ENCODE results near the gene PDCD7. TPM values are rescaled to one million over a fixed set of nuclear protein-coding genes. Genes with fewer than 3 reads are reported as not detected.

The PDCD7 gene
- total RNA-seq, 1 experiment from 2014 or later, result 9.5 TPM

DNA sequence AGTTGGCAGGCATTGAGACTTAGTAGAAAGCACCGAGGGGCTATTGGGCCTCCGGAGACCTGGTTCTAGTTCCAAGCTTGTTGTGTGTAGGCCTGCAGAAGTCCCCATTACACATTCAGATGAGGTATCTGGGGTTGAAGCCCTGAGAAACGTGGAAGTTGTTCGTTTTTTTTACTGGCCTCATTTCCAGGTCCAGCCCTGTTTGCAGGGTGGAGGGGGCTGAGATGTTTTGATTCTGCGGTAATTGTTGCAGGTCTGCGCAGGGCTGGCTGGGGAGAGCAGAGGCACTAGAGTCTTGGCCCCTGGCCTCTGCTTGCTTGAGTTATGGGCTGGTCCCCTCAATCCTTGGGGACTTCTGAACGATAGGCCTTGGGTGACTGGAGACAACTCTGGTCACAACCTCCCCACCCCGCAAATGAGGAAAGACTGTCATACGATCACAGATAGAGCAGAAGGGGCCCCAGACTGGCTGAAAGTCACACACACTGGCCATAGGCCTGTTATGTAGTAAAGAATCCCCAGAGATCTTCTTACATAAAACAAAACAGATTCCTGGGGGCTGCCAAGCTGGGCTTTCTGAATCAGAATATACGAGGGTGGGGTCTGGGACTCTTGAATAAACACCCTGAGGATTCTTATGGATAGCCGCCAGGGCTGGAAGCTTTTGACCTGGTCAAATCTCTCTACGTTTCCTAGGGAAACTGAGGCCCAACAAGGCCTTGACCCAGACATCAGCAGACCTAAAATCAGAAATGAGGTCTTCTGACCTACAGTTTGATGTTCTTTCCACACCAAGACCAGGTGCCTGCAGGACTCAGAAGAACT lies 41.5 kb downstream of the PDCD7 start:
- Histone ChIP-seq H2AFZ (ENCODE audit: low read length) (no peak overlapping the region), H3K4me3 (ENCODE audit: low read length) (no peak overlapping the region), H3K4me1 (ENCODE audit: insufficient read depth, low read length) (no peaks in the 10 kb centered on the region), H3K4me2 (ENCODE audit: low read length) (no peak overlapping the region), H3K9me2 (replicated peaks; ENCODE audit: low read length) (no peaks in the 10 kb centered on the region), H3K79me2 (ENCODE audit: low read length) (no peaks in the 10 kb centered on the region), H3K36me3 (ENCODE audit: low read depth, low read length) (no peaks in the 10 kb centered on the region), H3K9ac (ENCODE audit: low read length) (no peak overlapping the region), H3K27me3 (ENCODE audit: low read length) (no peaks in the 10 kb centered on the region), H3K9me3 (ENCODE audit: low read length) (no peaks in the 10 kb centered on the region), H3F3A (ENCODE audit: low read length, unreplicated experiment) (no peaks in the 10 kb centered on the region), H3K27ac (ENCODE audit: low read length) (no peak overlapping the region), H4K20me1 (ENCODE audit: low read length) (no peaks in the 10 kb centered on the region)
- no TSS peak for BruUV-seq (replicated peaks)
- intact Hi-C loops (cut with micrococcal nuclease), result no loop called here
- DNase-seq (no peak), ATAC-seq (no peak)
- ChIA-PET POLR2A (ENCODE audit: unreplicated experiment) (no interaction called here), CTCF (no interaction called here)
- TF ChIP-seq EZH2phosphoT487 (IDR thresholded peaks at IDR 0.05; ENCODE audit: borderline replicate concordance, low read length), result no peak
- TF ChIP-seq EZH2 (IDR thresholded peaks at IDR 0.05; ENCODE audit: low read length, unreplicated experiment), result no peak

DNA sequence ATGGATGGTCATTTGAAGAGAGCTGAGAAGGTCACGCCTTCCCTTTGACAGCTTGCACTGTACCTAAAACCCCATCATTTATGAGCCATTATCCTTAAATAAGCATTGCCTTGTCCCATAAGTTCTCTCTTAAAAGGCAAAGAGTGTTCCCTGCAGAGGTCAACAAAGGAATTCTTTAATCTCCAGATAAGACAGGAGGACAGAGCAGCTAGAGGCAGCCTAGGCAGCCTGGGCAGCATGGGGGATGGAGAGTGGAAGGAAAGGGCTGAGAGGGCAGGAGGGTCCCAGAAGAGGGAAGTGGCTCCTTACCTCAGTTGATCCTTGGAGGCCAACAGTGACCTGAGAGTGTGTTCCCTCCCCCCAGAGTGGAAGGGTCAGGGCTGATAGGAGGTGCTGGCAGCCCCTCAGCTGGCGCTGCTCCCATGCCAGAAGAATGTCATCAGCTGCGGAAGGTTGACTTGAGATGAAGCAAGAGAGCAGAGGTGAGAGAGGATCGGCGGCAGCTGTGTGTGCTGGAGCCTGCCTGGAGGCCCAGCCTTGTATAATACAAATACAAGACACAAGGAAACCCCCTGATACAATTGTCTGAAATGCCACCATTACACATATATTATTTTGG lies 44.3 kb downstream of the PDCD7 start:
- intact Hi-C loops (cut with micrococcal nuclease), result no loop called here
- H3K27ac ChIP-seq (ENCODE audit: low read length), result no peak overlapping the region
- H3K4me1 ChIP-seq (ENCODE audit: insufficient read depth, low read length), result no peaks in the 10 kb centered on the region
- H3K9ac ChIP-seq (ENCODE audit: low read length), result no peak overlapping the region
- H3K36me3 ChIP-seq (ENCODE audit: low read depth, low read length), result no peaks in the 10 kb centered on the region
- H4K20me1 ChIP-seq (ENCODE audit: low read length), result no peaks in the 10 kb centered on the region
- ATAC-seq (no peak), DNase-seq (no peak)
- H3K4me3 ChIP-seq (ENCODE audit: low read length), result no peak overlapping the region
- no TSS peak for BruUV-seq (replicated peaks)
- ChIA-PET CTCF (no interaction called here), POLR2A (ENCODE audit: unreplicated experiment) (no interaction called here)
- TF ChIP-seq EZH2phosphoT487 (IDR thresholded peaks at IDR 0.05; ENCODE audit: borderline replicate concordance, low read length), result no peak
- TF ChIP-seq EZH2 (IDR thresholded peaks at IDR 0.05; ENCODE audit: low read length, unreplicated experiment), result no peak
- TF ChIP-seq, protein P1, sequence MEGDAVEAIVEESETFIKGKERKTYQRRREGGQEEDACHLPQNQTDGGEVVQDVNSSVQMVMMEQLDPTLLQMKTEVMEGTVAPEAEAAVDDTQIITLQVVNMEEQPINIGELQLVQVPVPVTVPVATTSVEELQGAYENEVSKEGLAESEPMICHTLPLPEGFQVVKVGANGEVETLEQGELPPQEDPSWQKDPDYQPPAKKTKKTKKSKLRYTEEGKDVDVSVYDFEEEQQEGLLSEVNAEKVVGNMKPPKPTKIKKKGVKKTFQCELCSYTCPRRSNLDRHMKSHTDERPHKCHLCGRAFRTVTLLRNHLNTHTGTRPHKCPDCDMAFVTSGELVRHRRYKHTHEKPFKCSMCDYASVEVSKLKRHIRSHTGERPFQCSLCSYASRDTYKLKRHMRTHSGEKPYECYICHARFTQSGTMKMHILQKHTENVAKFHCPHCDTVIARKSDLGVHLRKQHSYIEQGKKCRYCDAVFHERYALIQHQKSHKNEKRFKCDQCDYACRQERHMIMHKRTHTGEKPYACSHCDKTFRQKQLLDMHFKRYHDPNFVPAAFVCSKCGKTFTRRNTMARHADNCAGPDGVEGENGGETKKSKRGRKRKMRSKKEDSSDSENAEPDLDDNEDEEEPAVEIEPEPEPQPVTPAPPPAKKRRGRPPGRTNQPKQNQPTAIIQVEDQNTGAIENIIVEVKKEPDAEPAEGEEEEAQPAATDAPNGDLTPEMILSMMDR (conservative IDR thresholded peaks at IDR 0.05; ENCODE audit: low read depth, low read length), result no peak
- H3K4me2 ChIP-seq (ENCODE audit: low read length), result no peak overlapping the region
- H3K79me2 ChIP-seq (ENCODE audit: low read length), result no peaks in the 10 kb centered on the region
- no peaks in the 10 kb centered on the region for H3K27me3 ChIP-seq (ENCODE audit: low read length)
- H2AFZ ChIP-seq (ENCODE audit: low read length), result no peak overlapping the region
- no peaks in the 10 kb centered on the region for H3K9me3 ChIP-seq (ENCODE audit: low read length)
- no peaks in the 10 kb centered on the region for H3K9me2 ChIP-seq (replicated peaks; ENCODE audit: low read length)
- H3F3A ChIP-seq (ENCODE audit: low read length, unreplicated experiment), result no peaks in the 10 kb centered on the region

DNA sequence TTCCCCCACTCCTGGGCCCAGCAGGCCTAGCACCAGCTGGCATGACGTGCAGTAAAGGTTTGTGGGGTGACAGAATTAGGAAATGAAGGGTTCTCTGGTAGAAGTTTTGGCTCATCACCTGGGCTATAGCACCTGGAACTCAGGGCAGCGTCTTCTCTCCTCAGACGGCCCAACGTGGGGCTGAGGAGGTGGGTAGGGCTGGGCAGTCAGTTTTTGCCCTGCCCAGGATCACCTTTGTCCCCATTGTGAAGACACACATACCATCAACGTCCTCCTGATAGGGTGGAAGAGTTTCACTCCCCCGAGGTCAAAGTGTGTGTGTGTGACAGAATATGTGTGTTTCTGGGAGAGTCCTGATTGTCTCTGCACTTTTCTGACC lies 45.0 kb downstream of the PDCD7 start:
- Histone ChIP-seq H3K4me2 (ENCODE audit: low read length) (no peak overlapping the region), H3K27ac (ENCODE audit: low read length) (no peak overlapping the region), H4K20me1 (ENCODE audit: low read length) (no peaks in the 10 kb centered on the region), H3F3A (ENCODE audit: low read length, unreplicated experiment) (no peaks in the 10 kb centered on the region), H2AFZ (ENCODE audit: low read length) (no peak overlapping the region), H3K4me1 (ENCODE audit: insufficient read depth, low read length) (no peaks in the 10 kb centered on the region), H3K36me3 (ENCODE audit: low read depth, low read length) (no peaks in the 10 kb centered on the region), H3K79me2 (ENCODE audit: low read length) (no peaks in the 10 kb centered on the region), H3K9me3 (ENCODE audit: low read length) (no peaks in the 10 kb centered on the region), H3K27me3 (ENCODE audit: low read length) (no peaks in the 10 kb centered on the region), H3K9me2 (replicated peaks; ENCODE audit: low read length) (no peaks in the 10 kb centered on the region), H3K4me3 (ENCODE audit: low read length) (no peak overlapping the region), H3K9ac (ENCODE audit: low read length) (no peak overlapping the region)
- ChIA-PET POLR2A (ENCODE audit: unreplicated experiment) (no interaction called here), CTCF (no interaction called here)
- no TSS peak for BruUV-seq (replicated peaks)
- intact Hi-C loops (cut with micrococcal nuclease), result no loop called here
- ATAC-seq (no peak), DNase-seq (no peak)
- TF ChIP-seq EZH2phosphoT487 (IDR thresholded peaks at IDR 0.05; ENCODE audit: borderline replicate concordance, low read length) (no peak), EZH2 (IDR thresholded peaks at IDR 0.05; ENCODE audit: low read length, unreplicated experiment) (no peak)
- TF ChIP-seq, protein P1 (conservative IDR thresholded peaks at IDR 0.05; ENCODE audit: low read depth, low read length), result no peak
